H1 (cell line): Measurements from ENCODE around the gene LCLAT1. TPM values are rescaled to one million over a fixed set of nuclear protein-coding genes. Genes with fewer than 3 reads are reported as not detected.

Experiments
- CTCF ChIA-PET: fragments of 300-600 bp; sonication (Branson Sonifier 250); formaldehyde crosslinking; loops from one replicate; lab custom pipeline; 2021; ENCODE audit not compliant: partially characterized antibody; lab: Charles Lee
- POLR2A ChIA-PET: fragments of 300-600 bp; sonication (Branson Sonifier 250); formaldehyde crosslinking; loops from one replicate; lab custom pipeline; 2021; ENCODE audit warnings: inconsistent platforms; ENCODE audit not compliant: partially characterized antibody; lab: Charles Lee
- DNase-seq, 2 experiments: peaks; one replicate each; pipeline versions ENCODE4 v3.0.0 to v3.0.0-alpha.2; 2010 to 2022; ENCODE audit warnings: low spot score in 2 of 2, low read depth in 1 of 2, mixed read lengths in 1 of 2
- FAIRE-seq: peaks from 2 replicates; lab custom pipeline; 2011; peaks lifted over from hg19 to GRCh38; lab: Jason Lieb, UNC
- H2AFZ ChIP-seq: 2 replicates; pipeline ENCODE4 v1.8.1; 2012; ENCODE audit warnings: low read length, inconsistent platforms
- H2AK5ac ChIP-seq: 2 replicates; pipeline ENCODE4 v1.6.1; 2013; ENCODE audit warnings: low read depth, low read length
- H2BK120ac ChIP-seq: replicated peaks from 2 replicates; pipeline ENCODE3; 2013; ENCODE audit warnings: low read depth, low read length, inconsistent platforms
- H2BK12ac ChIP-seq: 2 replicates; pipeline ENCODE4 v1.6.1; 2013; ENCODE audit warnings: low read depth, low read length
- H2BK15ac ChIP-seq: 2 replicates; pipeline ENCODE4 v1.6.1; 2013; ENCODE audit warnings: low read length
- H2BK20ac ChIP-seq: 2 replicates; pipeline ENCODE4 v1.6.1; 2013; ENCODE audit warnings: low read length
- H2BK5ac ChIP-seq: 2 replicates; pipeline ENCODE4 v1.6.1; 2013; ENCODE audit warnings: low read depth, low read length
- H3K14ac ChIP-seq: 2 replicates; pipeline ENCODE4 v1.6.1; 2013; ENCODE audit warnings: inconsistent platforms; ENCODE audit not compliant: insufficient read length
- H3K18ac ChIP-seq: 2 replicates; pipeline ENCODE4 v1.6.1; 2013; ENCODE audit warnings: low read length; ENCODE audit errors: extremely low read depth
- H3K23ac ChIP-seq: 2 replicates; pipeline ENCODE4 v1.6.1; 2013; ENCODE audit warnings: inconsistent platforms; ENCODE audit not compliant: insufficient read length
- H3K23me2 ChIP-seq: 2 replicates; pipeline ENCODE4 v1.6.1; 2013; ENCODE audit warnings: low read depth, low read length
- H3K27ac ChIP-seq: 2 replicates; pipeline ENCODE4 v1.6.1; 2011; ENCODE audit warnings: low read depth, low read length, inconsistent platforms
- H3K27me3 ChIP-seq, 4 experiments: replicated peaks in 1 of 4; 1 replicate in 1 of 4; 2 replicates in 3 of 4; pipeline versions ENCODE4 v1.6.1 to v1.8.1; 2011 to 2013; ENCODE audit warnings: low read length in 3 of 4, mild to moderate bottlenecking in 3 of 4, inconsistent platforms in 2 of 4, mixed read lengths in 2 of 4, moderate library complexity in 1 of 4; ENCODE audit not compliant: control insufficient read depth in 3 of 4, insufficient read depth in 3 of 4; ENCODE audit errors: extremely low read depth in 1 of 4
- H3K36me3 ChIP-seq, 4 experiments: 2 replicates each; pipeline versions ENCODE4 v1.6.1 to v1.8.1; 2011 to 2013; ENCODE audit warnings: mild to moderate bottlenecking in 4 of 4, low read length in 3 of 4, moderate library complexity in 2 of 4, control low read depth in 1 of 4, inconsistent platforms in 1 of 4; ENCODE audit not compliant: insufficient read depth in 4 of 4, control insufficient read depth in 2 of 4
- H3K4ac ChIP-seq: replicated peaks from 2 replicates; pipeline ENCODE3; 2013; ENCODE audit warnings: low read length, low read depth, mixed read lengths, inconsistent platforms; ENCODE audit not compliant: insufficient read length
- H3K4me1 ChIP-seq, 4 experiments: replicated peaks in 1 of 4; 1 replicate in 1 of 4; 2 replicates in 3 of 4; pipeline versions ENCODE4 v1.6.1 to v1.8.1; 2011 to 2013; ENCODE audit warnings: low read length in 3 of 4, inconsistent platforms in 2 of 4, mixed read lengths in 1 of 4; ENCODE audit not compliant: insufficient read depth in 4 of 4, control insufficient read depth in 3 of 4
- H3K4me2 ChIP-seq, 2 experiments: 2 replicates each; pipeline versions ENCODE4 v1.6.1 to v1.8.1; 2011 to 2013; ENCODE audit warnings: low read depth in 2 of 2, low read length in 2 of 2, control low read depth in 1 of 2, inconsistent platforms in 1 of 2, mild to moderate bottlenecking in 1 of 2; ENCODE audit not compliant: insufficient read depth in 1 of 2
- H3K4me3 ChIP-seq, 4 experiments: fragments of 200-600, 300-600 bp in 1 of 4; sonication (generic), shearing (Covaris generic), sonication (Bioruptor Twin) in 1 of 4; 2 replicates each; pipeline versions ENCODE4 v1.5.1 to v1.8.1; 2011 to 2016; ENCODE audit warnings: low read length in 4 of 4, low read depth in 3 of 4, control low read depth in 2 of 4, inconsistent platforms in 2 of 4, mild to moderate bottlenecking in 2 of 4, mixed read lengths in 1 of 4, moderate library complexity in 1 of 4; ENCODE audit not compliant: insufficient read depth in 2 of 4; ENCODE audit errors: extremely low read depth in 1 of 4
- H3K56ac ChIP-seq: replicated peaks from 2 replicates; pipeline ENCODE3; 2013; ENCODE audit warnings: low read depth, mild to moderate bottlenecking, mixed read lengths, low read length, inconsistent platforms; ENCODE audit not compliant: insufficient read length
- H3K79me1 ChIP-seq: 2 replicates; pipeline ENCODE4 v1.6.1; 2013; ENCODE audit warnings: low read depth, low read length, control low read depth
- H3K79me2 ChIP-seq, 2 experiments: 2 replicates each; pipeline versions ENCODE4 v1.6.1 to v1.8.1; 2012 to 2013; ENCODE audit warnings: low read length in 2 of 2, mild to moderate bottlenecking in 2 of 2, inconsistent platforms in 1 of 2; ENCODE audit not compliant: insufficient read depth in 2 of 2, control insufficient read depth in 1 of 2
- H3K9ac ChIP-seq, 4 experiments: replicated peaks in 1 of 4; 1 replicate in 1 of 4; 2 replicates in 3 of 4; pipeline versions ENCODE4 v1.6.1 to v1.8.1; 2011 to 2013; ENCODE audit warnings: low read depth in 3 of 4, low read length in 3 of 4, control low read depth in 2 of 4, mild to moderate bottlenecking in 2 of 4, moderate library complexity in 2 of 4, inconsistent platforms in 1 of 4; ENCODE audit errors: extremely low read depth in 1 of 4
- H3K9me3 ChIP-seq, 2 experiments: 2 replicates each; pipeline versions ENCODE4 v1.6.1 to v1.8.1; 2012 to 2013; ENCODE audit warnings: mild to moderate bottlenecking in 2 of 2, moderate library complexity in 2 of 2, control low read depth in 1 of 2, inconsistent platforms in 1 of 2, low read depth in 1 of 2, low read length in 1 of 2, mixed read lengths in 1 of 2; ENCODE audit not compliant: insufficient read depth in 2 of 2
- H4K20me1 ChIP-seq, 2 experiments: replicated peaks in 1 of 2; 2 replicates each; pipeline versions ENCODE3 to v1.8.1; 2011 to 2013; ENCODE audit warnings: inconsistent platforms in 2 of 2, low read length in 2 of 2, mild to moderate bottlenecking in 1 of 2; ENCODE audit not compliant: insufficient read depth in 2 of 2, control insufficient read depth in 1 of 2
- H4K5ac ChIP-seq: 2 replicates; pipeline ENCODE4 v1.6.1; 2013; ENCODE audit warnings: low read length, low read depth, mixed read lengths, inconsistent platforms; ENCODE audit not compliant: insufficient read length
- H4K8ac ChIP-seq: 2 replicates; pipeline ENCODE4 v1.8.0; 2013; ENCODE audit warnings: mild to moderate bottlenecking, moderate library complexity, low read length, inconsistent platforms; ENCODE audit not compliant: insufficient read depth; ENCODE audit errors: extremely low read depth
- H4K91ac ChIP-seq: replicated peaks from 2 replicates; pipeline ENCODE3; 2013; ENCODE audit warnings: low read length, mixed read lengths, inconsistent platforms; ENCODE audit not compliant: insufficient read length
- BCL11A ChIP-seq, 2 experiments: IDR thresholded peaks; one replicate each; pipeline ENCODE4 v1.6.1; 2011; ENCODE audit warnings: low read depth in 2 of 2, low read length in 2 of 2, mild to moderate bottlenecking in 2 of 2
- NRF1 ChIP-seq: IDR thresholded peaks from 2 replicates; pipeline ENCODE4 v1.6.1; 2011; ENCODE audit warnings: mild to moderate bottlenecking, low read depth, low read length, improper control_type of control experiment
- POU5F1 ChIP-seq: IDR thresholded peaks from 2 replicates; pipeline ENCODE4 v1.6.1; 2011; ENCODE audit warnings: low read depth, mild to moderate bottlenecking, low read length, moderate library complexity
- SP1 ChIP-seq: IDR thresholded peaks from 2 replicates; pipeline ENCODE4 v1.6.1; 2011; ENCODE audit warnings: low read depth, low read length
- SRF ChIP-seq: IDR thresholded peaks from 2 replicates; pipeline ENCODE4 v1.6.1; 2011; ENCODE audit warnings: mild to moderate bottlenecking, low read depth, low read length, moderate library complexity
- WGBS, 2 experiments: shearing (Covaris generic) in 1 of 2; methylation state at CpG; one replicate each; pipeline versions ENCODE4 v1.1.6 to v1.1.7; 2013 to 2015; ENCODE audit warnings: low lambda C conversion rate in 2 of 2, mixed read lengths in 2 of 2, inconsistent platforms in 1 of 2, low coverage in 1 of 2, missing lambda C conversion rate in 1 of 2; ENCODE audit not compliant: insufficient replicate concordance in 2 of 2, insufficient coverage in 1 of 2, insufficient read length in 1 of 2; ENCODE audit errors: extremely low coverage in 1 of 2, missing lambda C conversion rate in 1 of 2; 5-methylcytosine and 5-hydroxymethylcytosine counted together
- polyA plus RNA-seq, 7 experiments: library from polyadenylated mRNA; depleted of rRNA in 3 of 7; stranded (reverse) in 5 of 7; unstranded in 2 of 7; fragments of >200 nt in 5 of 7; fragments of 200-250 nt in 2 of 7; gene quantifications; 1 replicate in 5 of 7; 2 replicates in 1 of 7; 4 replicates in 1 of 7; pipeline versions ENCODE4 v1.2.1 to v1.2.3, GENCODE V29; 2011 to 2013; ENCODE audit warnings: missing spikeins in 2 of 7, mixed read lengths in 2 of 7
- total RNA-seq: library from RNA; stranded (reverse); fragmentation: NEBNext Ultra II Directional; extraction: Animal tissue kit (Norgen Biotek cat#: 25700); gene quantifications from 2 replicates; pipeline ENCODE4 v1.2.1, GENCODE V29; 2021

LCLAT1 gene
- total and polyA plus RNA-seq, 2 of the 8 experiments (the other 6 are each of a cell fraction or from before 2014, with no cell fraction given) = 7.6 to 22.0 TPM

- Histone ChIP-seq H2AFZ (no peak overlapping the region), H3K23ac (no peak overlapping the region), H3K56ac (no peak overlapping the region), H4K5ac (no peak overlapping the region), H4K8ac (no peak overlapping the region), H2BK12ac (no peak overlapping the region), H2BK5ac (no peak overlapping the region), H3K79me2 (no peaks in the 10 kb centered on the region), H3K14ac (no peak overlapping the region), H3K4me3 (no peak overlapping the region), H3K79me1 (no peaks in the 10 kb centered on the region), H3K23me2 (no peaks in the 10 kb centered on the region), H4K20me1 (no peaks in the 10 kb centered on the region), H2BK20ac (no peak overlapping the region), H3K4ac (no peak overlapping the region), H3K9ac (no peak overlapping the region), H4K91ac (no peak overlapping the region), H2BK15ac (no peak overlapping the region), H3K18ac (no peak overlapping the region), H3K27ac (no peak overlapping the region), H2AK5ac (no peak overlapping the region), H3K4me2 (no peak overlapping the region), H3K36me3 (no peaks in the 10 kb centered on the region), H3K4me1 (no peaks in the 10 kb centered on the region), H2BK120ac (no peak overlapping the region), H3K9me3 (peaks cover 7% of the 10 kb centered on the region in 2 experiments; a peak in 3 of 4 replicates), H3K27me3 (no peaks in the 10 kb centered on the region)
- TF ChIP-seq BCL11A (IDR thresholded peaks at IDR 0.05; ENCODE audit: low read depth in 2 of 2, low read length in 2 of 2) = no peak
- TF ChIP-seq SP1 = no peak
- TF ChIP-seq NRF1 = no peak
- no peak for TF ChIP-seq POU5F1
- TF ChIP-seq SRF = no peak
- POLR2A ChIA-PET = no interaction called here
- WGBS, 2 experiments = 88% methylated on average over 4 of the region's 4 CpGs; no CpG with 5 or more reads in 1 of the 2 experiments
- no peak for DNase-seq
- no peak for FAIRE-seq
- CTCF ChIA-PET = interaction anchor here (1.3 kb wide), 1 partner anchor 434 kb away, joined by 3 read pairs; no protein-coding TSS in a partner anchor
Measured at GRCh38 chr2:30673127-30673526, 226.1 kb downstream of the LCLAT1 start.
